DMS53 (cell line): ENCODE data around the gene TNFRSF17.
A peak's percentile ranks its signal among the peaks of the same experiment; 100 is the strongest.
"Not testable (repeated sequence)": the region's sequence is repeated elsewhere in the genome, so short reads cannot be mapped to it uniquely, and the experiment has no call there.

Source experiments
- DNase-seq: peaks from one replicate; lab custom pipeline; 2025; lab: John Stamatoyannopoulos, UW

Gene TNFRSF17

DNA sequence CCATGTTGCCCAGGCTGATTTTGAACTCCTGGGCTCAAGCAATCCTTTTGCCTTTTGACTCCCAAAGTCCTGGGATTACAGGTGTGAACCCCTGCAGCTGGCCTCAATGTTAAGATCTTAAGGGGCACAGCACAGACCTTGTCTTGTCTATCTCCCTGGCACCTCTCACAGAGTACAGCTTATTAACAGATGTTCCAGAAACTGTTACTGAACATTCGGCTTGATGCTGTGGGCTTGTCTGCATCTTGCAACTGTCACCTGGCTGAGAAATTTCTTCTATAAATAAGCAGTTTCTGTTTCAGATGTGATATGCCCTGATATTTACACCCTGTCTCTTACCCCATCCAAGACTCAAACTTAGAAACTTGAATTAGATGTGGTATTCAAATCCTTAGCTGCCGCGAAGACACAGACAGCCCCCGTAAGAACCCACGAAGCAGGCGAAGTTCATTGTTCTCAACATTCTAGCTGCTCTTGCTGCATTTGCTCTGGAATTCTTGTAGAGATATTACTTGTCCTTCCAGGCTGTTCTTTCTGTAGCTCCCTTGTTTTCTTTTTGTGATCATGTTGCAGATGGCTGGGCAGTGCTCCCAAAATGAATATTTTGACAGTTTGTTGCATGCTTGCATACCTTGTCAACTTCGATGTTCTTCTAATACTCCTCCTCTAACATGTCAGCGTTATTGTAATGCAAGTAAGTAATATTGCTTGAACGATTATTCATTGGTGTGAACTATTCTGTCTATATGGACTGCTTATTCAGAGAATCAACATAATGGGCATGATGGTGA is at the start of gene TNFRSF17:
Gene TNFRSF17 (plus strand): TSS at position 450 of the 791 bp plus-strand sequence. CDS start 115 bp downstream, at position 565.
- DNase-seq: no peak

DNA sequence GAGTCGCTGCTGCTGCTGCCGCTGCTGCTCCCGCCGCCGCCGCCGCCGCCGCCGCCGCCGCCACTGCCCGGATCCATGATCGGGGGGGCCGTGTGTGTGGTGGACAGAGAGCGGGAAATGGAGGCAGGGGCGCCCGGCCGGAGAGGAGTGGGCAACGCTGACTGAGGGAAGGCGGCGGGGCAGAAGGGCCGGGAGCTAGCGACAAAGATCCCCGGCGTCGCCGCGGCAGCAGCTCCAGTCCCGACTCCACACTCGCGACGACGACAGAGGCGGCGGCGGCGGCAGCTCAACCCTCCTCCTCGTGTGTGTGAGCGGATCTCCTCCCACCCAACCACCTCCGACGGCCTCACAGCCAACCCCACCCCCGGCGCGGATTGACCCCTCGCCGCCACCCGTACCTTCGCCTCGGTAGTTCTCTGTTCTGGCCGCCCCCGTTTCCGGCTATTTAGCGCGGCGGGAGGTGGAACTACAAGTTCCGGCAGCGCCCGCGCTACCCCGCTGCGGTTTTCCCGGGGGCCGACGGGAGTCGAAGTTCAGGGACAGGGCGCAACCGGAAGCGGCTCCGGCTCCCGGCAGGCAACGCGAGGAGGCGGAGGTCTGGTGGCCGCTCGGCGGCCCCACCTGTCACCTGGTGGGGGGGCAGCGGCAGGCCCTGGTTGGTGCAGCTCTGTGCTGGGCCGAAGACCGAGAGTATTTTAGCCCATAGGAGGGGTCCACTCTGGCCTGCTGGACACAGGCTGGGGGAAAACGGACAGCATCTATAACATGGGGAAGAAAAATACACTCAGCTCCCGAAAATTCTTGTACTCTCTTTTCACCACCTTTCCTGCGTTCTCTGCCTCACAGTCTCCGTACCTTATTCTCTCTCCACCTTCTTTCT is 49.1 kb upstream of the TNFRSF17 start, which contains the start of gene GSPT1:
Gene GSPT1 (minus strand): TSS at position 313 of the 880 bp plus-strand sequence. CDS start 236 bp downstream, at position 77.
- peak; percentile 99 for DNase-seq

DNA sequence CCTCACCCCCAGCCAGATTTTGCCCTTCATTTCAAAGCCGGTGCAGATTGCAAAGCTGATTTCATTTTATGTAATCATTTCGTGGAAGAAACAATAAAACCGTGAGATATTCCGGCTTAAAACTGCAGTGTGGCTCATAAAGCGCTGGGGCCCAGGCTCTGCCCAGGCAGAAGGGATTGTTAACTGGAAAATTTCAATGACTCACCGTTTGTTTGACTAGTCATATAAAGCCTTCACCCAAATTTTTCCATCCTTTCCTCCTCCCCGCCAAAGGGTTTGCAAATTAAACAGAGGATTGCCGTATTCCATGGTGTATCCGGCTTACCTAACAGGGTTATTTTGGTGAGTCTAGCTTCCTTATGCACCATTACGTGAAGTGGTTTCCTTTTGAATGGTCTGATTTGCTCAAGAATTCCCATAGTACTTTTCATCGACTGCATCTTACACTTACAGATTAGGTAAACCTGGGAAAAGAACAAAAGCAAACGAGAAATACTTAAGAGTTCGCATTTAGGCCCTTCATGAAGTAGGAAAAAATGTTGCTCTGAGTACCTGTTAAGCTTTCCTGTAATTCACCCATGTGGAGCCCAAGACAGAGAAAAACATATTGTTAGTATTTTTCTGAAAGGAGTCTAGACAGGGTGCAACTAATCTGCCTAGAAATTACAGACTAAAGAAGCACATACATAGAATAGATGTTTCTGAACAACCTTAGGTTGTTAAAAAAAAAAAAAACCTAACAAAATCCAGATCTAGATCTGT is 48.3 kb upstream of the TNFRSF17 start:
- peak; percentile 91 for DNase-seq

DNA sequence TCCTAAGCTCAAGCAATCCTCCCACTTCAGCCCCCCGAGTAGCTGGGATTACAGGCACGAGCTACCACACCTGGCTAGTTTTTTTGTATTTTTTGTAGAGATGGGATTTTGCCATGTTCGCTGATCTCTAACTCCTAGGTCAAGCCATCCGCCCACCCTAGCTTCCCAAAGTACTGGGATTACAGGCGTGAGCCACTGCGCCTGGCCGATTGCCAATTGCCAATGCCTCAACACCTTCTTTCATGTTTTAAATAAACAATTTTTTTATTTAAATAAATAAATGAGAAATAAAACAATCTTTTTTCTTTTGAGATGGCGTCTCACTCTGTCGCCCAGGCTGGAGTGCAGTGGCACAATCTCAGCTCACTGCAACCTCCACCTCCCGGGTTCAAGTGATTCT is 41.0 kb upstream of the TNFRSF17 start:
- DNase-seq: not testable (repeated sequence)

DNA sequence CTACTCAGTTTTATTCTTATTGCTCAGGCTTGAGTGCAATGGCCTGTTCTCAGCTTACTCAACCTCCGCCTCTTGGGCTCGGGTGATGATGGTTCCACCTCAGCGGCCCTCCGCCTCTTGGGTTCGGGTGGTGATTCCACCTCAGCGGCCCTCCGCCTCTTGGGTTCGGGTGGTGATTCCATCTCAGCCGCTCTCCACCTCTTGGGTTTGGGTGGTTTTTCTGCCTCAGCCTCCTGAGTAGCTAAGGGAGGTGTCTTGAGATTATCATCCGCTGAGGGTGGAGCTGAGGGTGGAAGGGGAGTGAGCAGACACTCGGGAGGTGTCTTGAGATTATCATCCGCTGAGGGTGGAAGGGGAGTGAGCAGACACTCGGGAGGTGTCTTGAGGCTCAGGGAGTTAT is 37.7 kb upstream of the TNFRSF17 start:
- DNase-seq: not testable (repeated sequence)

DNA sequence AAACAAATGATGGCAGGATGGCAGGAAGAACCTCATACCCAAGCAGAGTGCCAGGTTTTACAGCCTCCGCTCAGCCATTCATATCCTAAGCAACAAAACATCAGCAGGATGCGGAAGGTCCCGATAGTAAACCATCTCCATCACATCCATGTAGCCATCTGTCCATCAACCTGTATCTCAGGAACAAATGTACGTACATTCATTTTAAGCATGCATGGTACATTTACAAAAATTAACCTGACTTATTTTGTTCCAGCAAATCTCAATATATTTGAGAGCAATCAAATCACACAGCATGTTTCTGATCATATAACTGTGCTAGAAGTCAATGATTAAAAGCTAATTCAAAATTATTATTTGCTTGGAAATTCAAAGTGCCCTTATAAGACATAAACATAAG is 23.1 kb upstream of the TNFRSF17 start, which contains the start of gene NPIPB2:
Gene NPIPB2 (minus strand): TSS at position 101 of the 400 bp plus-strand sequence. CDS start 0 bp downstream, at position 101.
- not testable (repeated sequence) for DNase-seq

DNA sequence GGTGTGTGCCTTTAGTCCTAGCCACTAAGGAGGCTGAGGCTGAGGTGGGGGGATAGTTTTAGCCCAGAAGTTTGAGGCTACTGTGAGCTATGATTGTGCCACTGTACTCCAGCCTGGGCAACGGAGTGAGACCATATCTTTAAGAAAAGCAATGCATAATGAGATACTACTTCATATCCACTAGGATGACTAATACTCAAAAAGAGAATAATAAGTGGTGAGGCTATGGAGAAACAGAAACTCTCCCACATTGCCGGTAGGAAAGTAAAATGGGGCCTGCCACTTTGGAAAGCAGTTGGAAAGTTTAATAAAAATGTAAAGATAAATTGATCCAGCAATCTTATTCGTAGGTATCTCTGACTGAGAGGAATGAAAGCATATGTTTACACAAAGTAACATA is 18.6 kb upstream of the TNFRSF17 start:
- no peak for DNase-seq

DNA sequence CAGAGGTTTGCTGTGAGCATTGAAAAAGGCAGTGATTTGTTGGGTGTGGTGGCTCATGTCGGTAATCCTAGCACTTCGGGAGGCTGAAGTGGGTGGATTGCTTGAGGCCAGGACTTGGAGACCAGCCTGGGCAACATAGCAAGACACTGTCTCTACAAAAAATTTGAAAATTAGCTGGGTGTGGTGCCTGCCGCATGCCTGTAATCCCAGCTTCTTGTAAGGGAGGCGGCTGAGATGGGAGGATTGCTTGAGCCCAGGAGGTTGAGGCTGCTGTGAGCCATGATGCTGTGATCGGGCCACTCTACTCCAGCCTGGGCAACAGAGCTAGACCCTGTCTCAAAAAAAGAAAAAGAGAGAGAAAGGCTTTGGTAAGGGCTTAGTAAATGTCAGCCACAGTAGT is 16.2 kb upstream of the TNFRSF17 start:
- DNase-seq: no peak

DNA sequence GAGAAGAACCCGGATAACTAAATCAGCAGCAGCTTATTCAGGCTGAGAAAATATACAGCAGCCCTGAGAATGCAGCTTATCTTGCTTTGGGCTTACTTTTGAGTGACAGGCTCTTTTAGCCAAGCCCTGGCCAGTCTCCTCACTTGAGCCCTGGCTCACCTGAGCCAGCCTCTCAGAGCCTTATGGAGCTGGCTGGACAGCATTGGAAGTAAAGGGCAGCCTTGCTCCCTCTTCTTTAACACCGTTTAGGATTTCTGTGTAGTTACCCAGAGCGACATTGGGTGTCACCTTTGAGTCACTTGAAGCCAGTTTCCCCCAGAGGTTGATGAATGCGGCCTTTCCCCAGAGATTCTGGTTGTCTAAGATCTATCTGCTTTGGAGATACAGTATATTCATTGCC is 15.5 kb upstream of the TNFRSF17 start:
- peak; percentile 78 for DNase-seq

DNA sequence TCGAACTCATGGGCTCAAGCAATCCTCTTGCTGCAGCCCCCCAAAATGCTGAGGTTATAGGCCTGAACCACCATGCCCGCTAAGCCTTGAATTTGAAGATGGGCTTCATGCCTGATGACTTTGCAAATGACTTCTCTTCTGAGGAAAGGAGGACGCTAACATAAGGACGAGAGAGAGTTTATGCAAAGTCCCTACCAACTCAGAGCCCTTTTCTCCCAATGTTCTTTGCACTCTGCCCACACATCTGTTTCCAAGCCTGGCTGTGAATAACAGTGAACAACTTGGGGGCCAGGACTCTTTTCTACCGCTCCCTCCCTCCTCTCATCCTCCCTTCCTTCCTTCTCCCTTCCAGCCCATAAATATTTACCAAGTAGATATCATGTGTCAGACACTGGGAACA is 14.6 kb upstream of the TNFRSF17 start:
- DNase-seq: no peak

DNA sequence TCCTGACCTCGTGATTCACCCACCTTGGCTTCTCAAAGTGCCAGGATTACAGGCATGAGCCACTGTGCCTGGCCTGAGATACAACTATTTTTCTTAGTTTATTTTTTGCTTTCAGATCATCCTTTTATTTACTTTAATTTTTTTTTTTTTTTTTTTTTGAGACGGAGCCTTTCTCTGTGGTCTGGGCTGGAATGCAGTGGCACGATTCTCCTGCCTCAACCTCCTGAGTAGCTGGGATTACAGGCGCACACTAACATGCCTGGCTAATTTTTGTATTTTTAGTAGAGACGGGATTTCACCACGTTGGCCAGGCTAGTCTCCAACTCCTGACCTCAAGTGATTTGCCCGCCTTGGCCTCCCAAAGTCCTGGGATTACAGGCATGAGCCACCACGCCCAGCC is 11.4 kb upstream of the TNFRSF17 start:
- not testable (repeated sequence) for DNase-seq

DNA sequence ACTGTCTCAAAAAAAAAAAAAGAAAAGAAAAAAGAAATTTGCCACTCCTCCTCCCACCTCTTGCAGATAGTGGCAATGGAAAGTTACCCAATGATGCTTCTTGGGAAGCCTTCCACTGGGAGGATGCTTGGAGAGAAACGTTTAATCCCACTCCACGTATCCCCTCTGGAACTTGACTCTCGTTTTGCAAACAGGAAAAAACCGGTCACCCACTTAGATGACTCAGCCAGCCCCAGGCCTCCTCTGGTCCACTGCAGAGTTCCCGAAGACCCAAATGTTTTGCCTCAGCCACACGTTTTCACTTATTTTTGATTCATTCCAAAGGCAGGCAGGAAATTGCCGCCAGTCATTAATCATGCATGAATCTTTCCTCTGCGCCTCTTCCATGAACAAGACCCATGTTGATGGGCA is 9.3 kb upstream of the TNFRSF17 start:
- DNase-seq: peak; percentile 9

DNA sequence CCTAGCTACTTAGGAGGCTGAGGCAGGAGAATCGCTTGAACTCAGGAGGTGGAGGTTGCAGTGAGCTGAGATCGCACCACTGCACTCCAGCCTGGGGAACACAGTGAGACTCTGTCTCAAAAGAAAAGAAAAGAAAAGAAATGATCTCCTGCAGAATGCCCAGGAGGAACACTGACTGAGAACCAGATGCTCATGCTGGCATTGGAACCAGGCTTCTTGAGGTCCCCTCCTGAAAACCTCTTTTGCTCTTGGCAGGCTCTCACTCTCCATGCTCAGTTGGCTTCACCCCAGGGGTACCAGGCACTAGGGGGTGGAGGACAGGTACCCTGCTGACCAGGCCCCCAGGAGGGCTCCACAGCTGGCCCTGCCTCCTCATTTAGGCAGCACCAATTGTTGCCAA is 8.5 kb upstream of the TNFRSF17 start:
- no peak for DNase-seq

DNA sequence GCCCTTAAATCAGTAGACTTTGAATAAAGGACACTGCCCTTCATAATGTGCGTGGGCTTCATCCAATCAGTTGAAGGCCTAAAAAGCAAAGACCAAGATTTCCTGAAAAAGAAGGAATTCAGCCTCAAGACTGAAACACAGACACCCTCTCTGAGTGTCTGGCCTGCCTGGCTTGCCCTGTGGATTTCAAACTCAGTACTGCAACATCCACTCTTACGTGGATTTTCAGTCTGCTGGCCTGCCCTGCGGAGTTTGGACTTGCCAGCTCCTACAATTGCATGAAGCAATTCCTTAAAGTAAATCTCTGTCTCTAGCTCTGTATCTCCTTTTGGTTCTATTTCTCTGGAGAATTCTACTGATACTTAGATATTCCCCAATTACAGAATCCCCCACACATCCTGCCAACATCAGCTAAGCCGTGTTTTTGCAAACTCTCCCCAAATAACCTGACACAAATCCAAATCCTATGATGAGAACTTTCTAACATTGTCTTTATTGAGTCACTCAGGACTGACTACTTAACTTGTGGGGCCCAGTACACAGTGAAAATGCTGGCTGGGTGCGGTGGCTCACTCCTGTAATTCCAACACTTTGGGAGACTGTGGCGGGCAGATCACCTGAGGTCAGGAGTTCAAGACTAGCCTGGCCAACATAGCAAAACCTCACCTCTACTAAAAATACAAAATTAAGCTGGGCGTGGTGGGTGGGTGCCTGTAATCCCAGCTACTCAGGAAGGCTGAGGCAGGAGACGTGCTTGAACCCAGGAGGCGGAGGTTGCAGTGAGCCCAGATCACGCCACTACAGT is 7.2 kb upstream of the TNFRSF17 start:
- no peak for DNase-seq

DNA sequence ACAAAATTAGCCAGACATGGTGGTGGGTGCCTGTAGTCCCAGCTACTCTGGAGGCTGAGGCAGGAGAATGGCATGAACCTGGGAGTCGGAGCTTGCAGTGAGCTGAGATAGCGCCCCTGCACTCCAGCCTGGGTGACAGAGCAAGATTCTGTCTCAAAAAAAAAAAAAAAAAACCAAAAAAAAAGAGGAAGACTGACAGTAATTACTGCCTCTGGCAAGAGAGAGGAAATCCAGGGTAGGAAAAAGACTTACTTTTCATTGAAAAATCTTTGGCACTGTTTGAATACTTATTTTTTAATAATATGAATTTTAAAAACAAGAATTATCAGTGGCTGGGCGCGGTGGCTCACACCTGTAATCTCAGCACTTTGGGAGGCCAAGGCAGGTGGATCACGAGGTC is 2.6 kb upstream of the TNFRSF17 start:
- not testable (repeated sequence) for DNase-seq

DNA sequence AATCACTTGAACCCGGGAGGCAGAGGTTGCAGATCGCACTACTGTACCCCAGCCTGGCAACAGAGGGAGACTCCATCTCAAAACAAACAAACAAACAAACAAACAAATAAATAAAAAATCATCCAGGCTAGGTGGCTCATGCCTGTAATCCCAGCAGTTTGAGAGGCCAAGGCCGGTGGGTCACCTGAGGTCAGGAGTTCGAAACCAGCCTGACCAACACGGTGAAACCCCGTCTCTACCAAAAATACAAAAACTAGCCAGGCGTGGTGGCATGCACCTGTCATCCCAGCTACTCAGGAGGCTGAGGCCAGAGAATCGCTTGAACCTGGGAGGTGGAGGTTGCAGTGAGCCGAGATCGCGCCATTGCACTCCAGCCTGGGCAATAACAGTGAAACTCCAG is 2.0 kb upstream of the TNFRSF17 start:
- not testable (repeated sequence) for DNase-seq

DNA sequence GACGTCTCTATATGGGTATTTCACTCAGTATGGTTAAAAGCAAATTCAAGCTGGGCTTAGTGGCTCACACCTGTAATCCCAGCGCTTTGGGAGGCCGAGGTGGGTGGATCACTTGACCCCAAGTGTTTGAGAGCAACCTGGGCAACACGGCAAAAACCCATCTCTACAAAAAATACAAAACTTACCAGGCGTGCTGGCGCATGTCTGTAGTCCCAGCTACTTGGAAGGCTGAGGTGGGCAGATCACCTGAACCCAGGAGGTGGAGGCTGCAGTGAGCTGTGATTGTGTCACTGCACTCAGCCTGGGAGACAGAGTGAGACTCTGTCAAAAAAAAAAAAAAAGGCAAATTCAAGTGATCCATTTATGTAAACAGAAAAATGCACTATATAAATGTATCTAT is 1.3 kb upstream of the TNFRSF17 start:
- DNase-seq: no peak

DNA sequence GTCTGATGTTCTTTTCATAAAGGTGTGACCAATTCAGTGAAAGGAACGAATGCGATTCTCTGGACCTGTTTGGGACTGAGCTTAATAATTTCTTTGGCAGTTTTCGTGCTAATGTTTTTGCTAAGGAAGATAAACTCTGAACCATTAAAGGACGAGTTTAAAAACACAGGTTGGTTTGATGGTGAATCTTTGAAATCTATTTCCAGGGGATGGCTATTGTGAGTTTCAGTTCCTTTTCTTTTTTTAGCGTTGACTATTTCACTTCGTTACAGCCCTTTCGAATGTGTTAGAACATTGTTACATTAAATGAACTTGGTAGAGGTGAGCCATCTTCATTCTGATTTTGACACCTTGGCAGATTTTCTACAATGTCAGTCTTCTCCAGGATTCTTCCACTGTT is 1.2 kb downstream of the TNFRSF17 start:
- no peak for DNase-seq

DNA sequence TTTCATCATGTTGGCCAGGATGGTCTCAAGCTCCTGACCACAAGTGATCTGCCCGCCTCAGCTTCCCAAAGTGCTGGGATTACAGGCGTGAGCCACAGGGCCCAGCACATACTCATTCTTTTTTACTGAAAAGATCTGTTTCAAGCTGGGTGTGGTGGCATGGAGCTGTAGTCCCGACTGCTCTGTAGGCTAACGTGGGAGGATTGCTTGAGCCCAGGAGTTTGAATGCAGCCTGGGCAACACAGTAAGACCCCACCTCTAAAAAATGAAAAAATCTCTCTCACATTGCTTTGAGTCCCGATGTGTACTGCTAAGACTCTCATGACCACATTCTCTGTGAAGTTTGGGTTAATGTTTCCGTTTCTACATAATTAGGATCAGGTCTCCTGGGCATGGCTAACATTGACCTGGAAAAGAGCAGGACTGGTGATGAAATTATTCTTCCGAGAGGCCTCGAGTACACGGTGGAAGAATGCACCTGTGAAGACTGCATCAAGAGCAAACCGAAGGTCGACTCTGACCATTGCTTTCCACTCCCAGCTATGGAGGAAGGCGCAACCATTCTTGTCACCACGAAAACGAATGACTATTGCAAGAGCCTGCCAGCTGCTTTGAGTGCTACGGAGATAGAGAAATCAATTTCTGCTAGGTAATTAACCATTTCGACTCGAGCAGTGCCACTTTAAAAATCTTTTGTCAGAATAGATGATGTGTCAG is 2.3 kb downstream of the TNFRSF17 start:
- no peak for DNase-seq

DNA sequence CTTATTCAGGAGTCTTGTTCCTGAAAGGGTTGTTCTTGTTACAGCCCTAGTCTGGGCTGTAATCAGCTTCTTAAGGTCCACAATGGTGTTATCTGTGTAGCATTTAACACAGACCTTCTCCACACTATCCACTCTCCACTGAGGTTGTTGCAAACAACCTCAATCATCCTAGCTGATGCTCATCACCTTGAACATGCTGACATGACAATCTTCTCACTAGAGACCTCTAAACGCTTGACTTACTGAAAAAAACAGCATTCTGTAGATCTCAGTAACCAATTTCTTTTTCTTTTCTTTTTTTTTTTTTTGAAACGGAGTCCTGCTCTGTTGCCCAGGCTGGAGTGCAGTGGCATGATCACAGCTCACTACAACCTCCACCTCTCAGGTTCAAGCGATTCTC is 3.6 kb downstream of the TNFRSF17 start:
- no peak for DNase-seq
